Lower leg skin (tissue), 4 donors: ENCODE results near the gene HS6ST3. TPM values are rescaled to one million over a fixed set of nuclear protein-coding genes. Genes with fewer than 3 reads are reported as not detected.

Experiments used
- DNase-seq, 2 donors: peaks; one replicate each; pipeline ENCODE4 v3.0.0-alpha.2; 2019; ENCODE audit warnings: low spot score in 2 of 2
- H3K4me3 ChIP-seq: fragments of 200-600 bp; sonication (generic); 2 replicates; pipeline ENCODE4 v1.5.1; 2017; ENCODE audit warnings: mild to moderate bottlenecking, low read depth; ENCODE audit not compliant: poor library complexity, severe bottlenecking
- POLR2A ChIP-seq, 2 donors: fragments of 450-650 bp; IDR thresholded peaks; one replicate each; pipeline ENCODE4 v1.6.1; 2016 to 2017; ENCODE audit warnings: antibody characterized with exemption in 2 of 2, mild to moderate bottlenecking in 1 of 2, moderate library complexity in 1 of 2
- WGBS, 2 donors: methylation state at CpG; one replicate each; pipeline ENCODE4 v1.1.5; 2018; 5-methylcytosine and 5-hydroxymethylcytosine counted together
- intact Hi-C: fragments of 100-400 bp; cut with DNase I; formaldehyde crosslinking; loops from one replicate; pipeline ENCODE4 v1.15.0; 2023; ENCODE audit warnings: low total_unique reads
- total RNA-seq, 4 donors: library from RNA; depleted of rRNA; stranded (reverse); fragments of >200 nt; gene quantifications; one replicate each; pipeline ENCODE4 v1.1.0, GENCODE V29; 2016
- TF ChIP-seq, protein P1 (sequence below), 3 donors: fragments of 450-650 bp; IDR thresholded peaks; one replicate each; pipeline ENCODE4 v1.5.1; 2016; ENCODE audit warnings: antibody characterized with exemption in 3 of 3, mild to moderate bottlenecking in 3 of 3, moderate library complexity in 2 of 3

Gene HS6ST3
- total RNA-seq, 4 donors from 2014 or later, result 0.72 to 1.5 (median 0.87) TPM

DNA sequence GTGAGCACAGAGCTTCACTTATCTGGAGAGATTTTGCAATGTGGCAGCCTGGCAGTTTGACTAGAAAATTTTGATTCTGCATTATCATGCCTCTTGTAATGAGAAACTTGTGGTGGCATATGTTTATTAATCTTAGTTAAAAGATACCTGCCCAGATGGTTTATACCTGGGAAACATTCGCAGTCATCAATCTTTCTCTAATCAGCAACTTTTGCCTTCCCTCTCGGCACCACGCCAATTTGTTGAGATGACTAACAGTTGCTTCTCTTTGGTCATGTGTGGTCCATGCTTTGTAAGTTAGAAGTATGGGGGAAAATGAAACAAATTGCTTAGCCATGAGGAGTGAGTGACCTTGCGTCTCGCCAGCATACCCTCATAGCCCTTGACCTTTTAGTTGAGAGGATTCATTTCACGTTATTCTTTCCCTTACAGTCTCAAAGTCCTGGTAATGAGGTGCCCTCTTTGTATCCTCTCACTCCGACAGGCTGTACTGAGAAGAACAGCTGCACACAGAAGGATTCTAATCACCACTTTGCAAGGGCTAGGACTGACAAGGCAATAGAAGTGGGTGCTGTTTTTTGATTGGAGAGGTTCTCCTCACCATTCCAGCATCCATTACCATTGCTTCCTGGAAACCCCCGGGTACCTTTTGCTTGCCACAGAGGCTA, 703.0 kb downstream of the HS6ST3 start:
- 83 to 86% methylated on average over 8 of the region's 8 CpGs for WGBS, 2 donors
- intact Hi-C loops, result no loop called here
- TF ChIP-seq POLR2A (IDR thresholded peaks at IDR 0.05), result no peak
- TF ChIP-seq, protein P1, sequence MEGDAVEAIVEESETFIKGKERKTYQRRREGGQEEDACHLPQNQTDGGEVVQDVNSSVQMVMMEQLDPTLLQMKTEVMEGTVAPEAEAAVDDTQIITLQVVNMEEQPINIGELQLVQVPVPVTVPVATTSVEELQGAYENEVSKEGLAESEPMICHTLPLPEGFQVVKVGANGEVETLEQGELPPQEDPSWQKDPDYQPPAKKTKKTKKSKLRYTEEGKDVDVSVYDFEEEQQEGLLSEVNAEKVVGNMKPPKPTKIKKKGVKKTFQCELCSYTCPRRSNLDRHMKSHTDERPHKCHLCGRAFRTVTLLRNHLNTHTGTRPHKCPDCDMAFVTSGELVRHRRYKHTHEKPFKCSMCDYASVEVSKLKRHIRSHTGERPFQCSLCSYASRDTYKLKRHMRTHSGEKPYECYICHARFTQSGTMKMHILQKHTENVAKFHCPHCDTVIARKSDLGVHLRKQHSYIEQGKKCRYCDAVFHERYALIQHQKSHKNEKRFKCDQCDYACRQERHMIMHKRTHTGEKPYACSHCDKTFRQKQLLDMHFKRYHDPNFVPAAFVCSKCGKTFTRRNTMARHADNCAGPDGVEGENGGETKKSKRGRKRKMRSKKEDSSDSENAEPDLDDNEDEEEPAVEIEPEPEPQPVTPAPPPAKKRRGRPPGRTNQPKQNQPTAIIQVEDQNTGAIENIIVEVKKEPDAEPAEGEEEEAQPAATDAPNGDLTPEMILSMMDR (IDR thresholded peaks at IDR 0.05), result no peak
- no peak overlapping the region for H3K4me3 ChIP-seq
- no peak for DNase-seq

DNA sequence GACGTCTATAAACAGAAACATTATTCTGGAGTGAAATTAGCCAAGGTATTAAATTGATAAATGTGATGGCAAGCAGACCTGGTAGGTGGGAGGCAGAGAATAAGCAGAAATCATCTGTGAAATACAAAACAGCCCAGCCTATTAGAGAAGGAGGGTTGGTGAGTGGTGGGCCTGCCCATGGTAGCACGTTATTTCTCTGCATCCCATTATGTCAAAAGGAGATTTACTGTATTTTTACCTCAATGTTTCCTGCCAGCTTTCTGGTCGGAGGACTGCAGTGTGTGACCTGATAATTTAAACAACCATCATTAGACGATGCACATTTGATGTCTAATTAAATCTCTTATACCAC, 703.5 kb downstream of the HS6ST3 start:
- WGBS, 2 donors, result 72 to 77% methylated on average over 4 of the region's 4 CpGs
- no peak for DNase-seq
- TF ChIP-seq, protein P1 (IDR thresholded peaks at IDR 0.05), result no peak
- TF ChIP-seq POLR2A (IDR thresholded peaks at IDR 0.05), result no peak
- H3K4me3 ChIP-seq, result no peak overlapping the region
- intact Hi-C loops, result no loop called here

DNA sequence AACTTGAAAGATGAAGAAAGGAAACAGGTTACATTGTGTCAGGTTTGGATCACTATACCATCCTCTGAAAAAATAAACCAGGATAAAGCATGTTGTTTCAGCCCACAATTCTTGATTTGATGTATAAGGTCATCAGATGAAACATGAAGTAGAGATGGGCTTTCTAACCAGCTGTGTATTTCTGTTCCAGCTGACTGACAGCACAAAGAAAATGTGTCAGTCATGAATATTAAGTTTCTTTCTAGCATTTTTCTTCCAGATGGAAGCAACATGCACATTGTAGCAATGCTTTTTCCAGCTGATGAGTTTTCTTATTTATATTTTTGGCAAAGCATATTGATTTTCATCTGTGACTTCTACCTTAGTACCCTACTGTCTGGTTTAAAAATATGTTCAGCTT, 704.8 kb downstream of the HS6ST3 start:
- no peak for DNase-seq
- TF ChIP-seq POLR2A (IDR thresholded peaks at IDR 0.05), result no peak
- TF ChIP-seq, protein P1 (IDR thresholded peaks at IDR 0.05), result no peak
- H3K4me3 ChIP-seq, result no peak overlapping the region
- intact Hi-C loops, result no loop called here

DNA sequence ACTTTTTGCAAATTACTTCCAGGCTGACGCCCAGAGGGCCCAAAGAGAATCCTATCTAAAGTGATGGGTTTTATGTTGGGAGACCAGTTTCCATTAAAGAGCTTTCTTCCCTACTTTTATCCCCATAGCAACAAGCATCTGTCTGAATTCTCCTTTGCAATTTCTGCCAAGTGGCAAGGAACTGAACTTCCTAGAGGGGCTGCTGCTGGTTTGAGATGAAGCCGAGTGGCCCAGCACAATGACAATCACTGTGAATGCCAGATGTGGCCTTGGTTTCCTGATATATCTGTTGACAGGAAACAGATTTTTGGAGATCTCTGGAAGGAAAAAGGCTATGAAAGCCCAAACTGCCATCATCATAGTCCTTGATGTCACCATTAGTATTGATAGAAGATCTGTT, 705.8 kb downstream of the HS6ST3 start:
- intact Hi-C loops, result no loop called here
- 57 to 65% methylated on average over 2 of the region's 2 CpGs for WGBS, 2 donors
- no peak for DNase-seq

DNA sequence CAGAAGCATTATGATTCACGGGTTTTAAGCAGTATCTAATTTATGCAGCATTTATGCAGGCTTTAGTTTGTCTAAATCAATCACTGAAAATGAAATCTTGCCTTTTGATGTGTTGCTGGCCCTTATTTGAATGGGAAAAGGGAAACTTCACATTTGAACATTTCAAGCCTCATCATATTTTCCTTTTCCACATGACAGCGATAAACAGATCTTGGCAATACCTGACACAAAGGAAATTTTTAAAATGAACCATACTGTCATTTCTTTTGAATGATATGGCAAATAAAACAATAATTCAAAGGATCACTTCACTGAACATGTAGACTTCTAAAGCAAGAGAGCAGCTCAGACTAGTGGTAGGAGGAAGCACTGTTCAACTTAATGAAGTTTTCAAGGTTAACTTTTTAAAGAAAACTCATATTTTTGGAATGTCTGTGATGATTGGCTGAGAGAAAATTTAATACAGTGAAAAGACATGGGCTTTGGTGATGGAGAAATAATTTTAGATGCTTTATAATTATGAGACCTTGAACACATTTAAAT, 706.3 kb downstream of the HS6ST3 start:
- H3K4me3 ChIP-seq, result no peak overlapping the region
- no peak for DNase-seq
- intact Hi-C loops, result no loop called here
- TF ChIP-seq, protein P1 (IDR thresholded peaks at IDR 0.05), result no peak
- TF ChIP-seq POLR2A (IDR thresholded peaks at IDR 0.05), result no peak
- 64 to 68% methylated on average over 2 of the region's 2 CpGs for WGBS, 2 donors

More for the DNA sequence above, 705.8 kb downstream of the HS6ST3 start:
- TF ChIP-seq, protein P1 (IDR thresholded peaks at IDR 0.05), result no peak
- no peak for TF ChIP-seq POLR2A (IDR thresholded peaks at IDR 0.05)
- no peak overlapping the region for H3K4me3 ChIP-seq

DNA sequence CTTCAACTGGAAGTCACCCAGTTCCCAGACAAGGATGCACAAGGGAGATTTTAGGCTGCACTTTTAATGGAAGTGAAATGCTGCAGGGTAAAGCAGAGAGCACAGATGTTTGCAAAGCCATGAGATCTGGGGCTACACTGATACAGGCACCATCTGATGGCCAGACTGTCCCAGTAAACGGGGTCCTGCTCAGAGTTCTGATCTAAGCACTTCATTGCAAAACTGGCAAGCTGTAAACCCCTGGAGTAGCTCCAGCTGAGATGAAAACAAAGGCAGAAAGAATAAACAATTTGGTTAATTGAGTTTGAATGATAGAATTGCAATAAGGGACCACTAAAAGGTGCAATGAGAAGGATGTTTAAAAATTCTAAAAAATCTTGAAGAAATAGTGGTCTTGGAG, 707.2 kb downstream of the HS6ST3 start:
- DNase-seq, result no peak
- TF ChIP-seq, protein P1 (IDR thresholded peaks at IDR 0.05), result no peak
- no peak for TF ChIP-seq POLR2A (IDR thresholded peaks at IDR 0.05)
- 29 to 45% methylated on average over 1 of the region's 1 CpG for WGBS, 2 donors
- no peak overlapping the region for H3K4me3 ChIP-seq
- intact Hi-C loops, result no loop called here
